ENCODE measurements around the gene FBXW4. TPM values are rescaled to one million over a fixed set of nuclear protein-coding genes. Genes with fewer than 3 reads are reported as not detected.

Gene FBXW4
- total and polyA plus RNA-seq, 2 of the 8 experiments (the other 6 are each of a cell fraction or from before 2014, with no cell fraction given), result 29.0 to 32.8 TPM

DNA sequence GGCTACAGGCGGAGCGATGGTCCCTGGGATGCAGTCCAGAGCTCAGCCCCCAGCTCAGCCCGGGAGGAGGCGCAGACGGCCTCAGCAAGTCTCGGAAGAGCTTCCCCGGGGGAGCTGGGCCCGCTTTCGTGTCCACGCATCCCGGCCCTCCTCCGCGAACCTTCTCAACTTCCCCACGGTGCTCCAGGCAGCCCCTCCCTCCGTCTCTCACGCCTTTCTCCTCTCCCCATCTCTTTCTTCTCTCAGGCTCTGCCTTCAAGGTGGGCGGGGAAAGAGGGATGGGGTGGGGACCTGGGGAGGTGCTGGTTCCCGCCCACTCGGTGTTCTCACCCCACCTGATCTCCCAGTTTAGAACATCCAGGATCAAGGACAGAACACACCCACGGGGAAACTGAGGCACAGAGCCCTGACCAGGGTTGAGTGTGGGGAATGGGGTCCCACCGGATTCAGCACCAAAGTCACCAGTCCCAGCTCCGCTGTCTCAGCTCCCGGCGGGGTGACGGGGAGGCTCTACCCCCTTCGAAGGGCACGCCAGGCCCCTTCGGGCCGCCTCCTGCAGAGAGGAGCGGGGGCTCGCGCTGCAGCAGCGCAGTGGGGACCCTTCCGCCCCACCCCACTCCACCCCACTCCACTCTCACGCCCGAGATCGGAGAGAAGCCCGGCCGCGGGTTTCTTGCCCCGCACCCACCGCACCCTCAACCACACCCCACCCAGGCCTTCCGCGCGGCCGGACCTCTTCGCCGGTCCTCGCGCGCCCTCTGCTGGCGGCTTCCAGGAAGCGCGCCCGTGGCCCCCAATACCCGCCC, 125.1 kb downstream of the FBXW4 start (continued):
- TF ChIP-seq, protein P1, sequence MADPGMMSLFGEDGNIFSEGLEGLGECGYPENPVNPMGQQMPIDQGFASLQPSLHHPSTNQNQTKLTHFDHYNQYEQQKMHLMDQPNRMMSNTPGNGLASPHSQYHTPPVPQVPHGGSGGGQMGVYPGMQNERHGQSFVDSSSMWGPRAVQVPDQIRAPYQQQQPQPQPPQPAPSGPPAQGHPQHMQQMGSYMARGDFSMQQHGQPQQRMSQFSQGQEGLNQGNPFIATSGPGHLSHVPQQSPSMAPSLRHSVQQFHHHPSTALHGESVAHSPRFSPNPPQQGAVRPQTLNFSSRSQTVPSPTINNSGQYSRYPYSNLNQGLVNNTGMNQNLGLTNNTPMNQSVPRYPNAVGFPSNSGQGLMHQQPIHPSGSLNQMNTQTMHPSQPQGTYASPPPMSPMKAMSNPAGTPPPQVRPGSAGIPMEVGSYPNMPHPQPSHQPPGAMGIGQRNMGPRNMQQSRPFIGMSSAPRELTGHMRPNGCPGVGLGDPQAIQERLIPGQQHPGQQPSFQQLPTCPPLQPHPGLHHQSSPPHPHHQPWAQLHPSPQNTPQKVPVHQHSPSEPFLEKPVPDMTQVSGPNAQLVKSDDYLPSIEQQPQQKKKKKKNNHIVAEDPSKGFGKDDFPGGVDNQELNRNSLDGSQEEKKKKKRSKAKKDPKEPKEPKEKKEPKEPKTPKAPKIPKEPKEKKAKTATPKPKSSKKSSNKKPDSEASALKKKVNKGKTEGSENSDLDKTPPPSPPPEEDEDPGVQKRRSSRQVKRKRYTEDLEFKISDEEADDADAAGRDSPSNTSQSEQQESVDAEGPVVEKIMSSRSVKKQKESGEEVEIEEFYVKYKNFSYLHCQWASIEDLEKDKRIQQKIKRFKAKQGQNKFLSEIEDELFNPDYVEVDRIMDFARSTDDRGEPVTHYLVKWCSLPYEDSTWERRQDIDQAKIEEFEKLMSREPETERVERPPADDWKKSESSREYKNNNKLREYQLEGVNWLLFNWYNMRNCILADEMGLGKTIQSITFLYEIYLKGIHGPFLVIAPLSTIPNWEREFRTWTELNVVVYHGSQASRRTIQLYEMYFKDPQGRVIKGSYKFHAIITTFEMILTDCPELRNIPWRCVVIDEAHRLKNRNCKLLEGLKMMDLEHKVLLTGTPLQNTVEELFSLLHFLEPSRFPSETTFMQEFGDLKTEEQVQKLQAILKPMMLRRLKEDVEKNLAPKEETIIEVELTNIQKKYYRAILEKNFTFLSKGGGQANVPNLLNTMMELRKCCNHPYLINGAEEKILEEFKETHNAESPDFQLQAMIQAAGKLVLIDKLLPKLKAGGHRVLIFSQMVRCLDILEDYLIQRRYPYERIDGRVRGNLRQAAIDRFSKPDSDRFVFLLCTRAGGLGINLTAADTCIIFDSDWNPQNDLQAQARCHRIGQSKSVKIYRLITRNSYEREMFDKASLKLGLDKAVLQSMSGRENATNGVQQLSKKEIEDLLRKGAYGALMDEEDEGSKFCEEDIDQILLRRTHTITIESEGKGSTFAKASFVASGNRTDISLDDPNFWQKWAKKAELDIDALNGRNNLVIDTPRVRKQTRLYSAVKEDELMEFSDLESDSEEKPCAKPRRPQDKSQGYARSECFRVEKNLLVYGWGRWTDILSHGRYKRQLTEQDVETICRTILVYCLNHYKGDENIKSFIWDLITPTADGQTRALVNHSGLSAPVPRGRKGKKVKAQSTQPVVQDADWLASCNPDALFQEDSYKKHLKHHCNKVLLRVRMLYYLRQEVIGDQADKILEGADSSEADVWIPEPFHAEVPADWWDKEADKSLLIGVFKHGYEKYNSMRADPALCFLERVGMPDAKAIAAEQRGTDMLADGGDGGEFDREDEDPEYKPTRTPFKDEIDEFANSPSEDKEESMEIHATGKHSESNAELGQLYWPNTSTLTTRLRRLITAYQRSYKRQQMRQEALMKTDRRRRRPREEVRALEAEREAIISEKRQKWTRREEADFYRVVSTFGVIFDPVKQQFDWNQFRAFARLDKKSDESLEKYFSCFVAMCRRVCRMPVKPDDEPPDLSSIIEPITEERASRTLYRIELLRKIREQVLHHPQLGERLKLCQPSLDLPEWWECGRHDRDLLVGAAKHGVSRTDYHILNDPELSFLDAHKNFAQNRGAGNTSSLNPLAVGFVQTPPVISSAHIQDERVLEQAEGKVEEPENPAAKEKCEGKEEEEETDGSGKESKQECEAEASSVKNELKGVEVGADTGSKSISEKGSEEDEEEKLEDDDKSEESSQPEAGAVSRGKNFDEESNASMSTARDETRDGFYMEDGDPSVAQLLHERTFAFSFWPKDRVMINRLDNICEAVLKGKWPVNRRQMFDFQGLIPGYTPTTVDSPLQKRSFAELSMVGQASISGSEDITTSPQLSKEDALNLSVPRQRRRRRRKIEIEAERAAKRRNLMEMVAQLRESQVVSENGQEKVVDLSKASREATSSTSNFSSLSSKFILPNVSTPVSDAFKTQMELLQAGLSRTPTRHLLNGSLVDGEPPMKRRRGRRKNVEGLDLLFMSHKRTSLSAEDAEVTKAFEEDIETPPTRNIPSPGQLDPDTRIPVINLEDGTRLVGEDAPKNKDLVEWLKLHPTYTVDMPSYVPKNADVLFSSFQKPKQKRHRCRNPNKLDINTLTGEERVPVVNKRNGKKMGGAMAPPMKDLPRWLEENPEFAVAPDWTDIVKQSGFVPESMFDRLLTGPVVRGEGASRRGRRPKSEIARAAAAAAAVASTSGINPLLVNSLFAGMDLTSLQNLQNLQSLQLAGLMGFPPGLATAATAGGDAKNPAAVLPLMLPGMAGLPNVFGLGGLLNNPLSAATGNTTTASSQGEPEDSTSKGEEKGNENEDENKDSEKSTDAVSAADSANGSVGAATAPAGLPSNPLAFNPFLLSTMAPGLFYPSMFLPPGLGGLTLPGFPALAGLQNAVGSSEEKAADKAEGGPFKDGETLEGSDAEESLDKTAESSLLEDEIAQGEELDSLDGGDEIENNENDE (IDR thresholded peaks at IDR 0.05; ENCODE audit: insufficient replicate concordance, low read length), result no peak

Data from H1 (cell line).